ENCODE measurements around the gene PCDHGB6. TPM values are rescaled to one million over a fixed set of nuclear protein-coding genes. Genes with fewer than 3 reads are reported as not detected.
"Not testable (repeated sequence)": the region's sequence is repeated elsewhere in the genome, so short reads cannot be mapped to it uniquely, and the experiment has no call there.

PCDHGB6 gene
- polyA plus RNA-seq, 2 donors: 0.60 to 0.92 TPM

GRCh38 chr5:141402553-141403243 lies 5.1 kb upstream of the PCDHGB6 start, which contains the start of gene PCDHGA9:
Gene PCDHGA9, plus strand, starts transcription at chr5:141402778. Its CDS starts 175 bp downstream, at chr5:141402953.
- Histone ChIP-seq H3K27me3 (ENCODE audit: control insufficient read depth in 1 of 2, insufficient read depth in 2 of 2, low read length in 2 of 2) (peaks cover 0 to 3% of the 10 kb centered on the region in 2 donors), H3K4me3 (ENCODE audit: low read depth in 1 of 2, low read length in 2 of 2) (peak within 1 kb of the TSS; percentile 5 to 9), H3K4me1 (ENCODE audit: control insufficient read depth in 2 of 2, insufficient read depth in 2 of 2, low read length in 1 of 2) (peaks cover 0 to 3% of the 10 kb centered on the region in 2 donors), H3K9me3 (ENCODE audit: control insufficient read depth in 2 of 2, insufficient read depth in 1 of 2, low read depth in 1 of 2, low read length in 1 of 2) (peaks cover 34 to 45% of the 10 kb centered on the region in 2 donors), H3K27ac (ENCODE audit: low read depth in 2 of 2, low read length in 1 of 2) (no peak within 1 kb of the TSS), H3K36me3 (ENCODE audit: control insufficient read depth in 2 of 2, insufficient read depth in 2 of 2, low read length in 1 of 2) (no peaks in the 10 kb centered on the region)
- WGBS, 2 donors: 16 to 18% methylated on average over 27 of the region's 27 CpGs

- peaks cover 0 to 5% of the 10 kb centered on the region in 2 donors for H3K27me3 ChIP-seq (ENCODE audit: control insufficient read depth in 1 of 2, insufficient read depth in 2 of 2, low read length in 2 of 2)
- H3K4me3 ChIP-seq (ENCODE audit: low read depth in 1 of 2, low read length in 2 of 2): no peak overlapping the region
- H3K9me3 ChIP-seq (ENCODE audit: control insufficient read depth in 2 of 2, insufficient read depth in 1 of 2, low read depth in 1 of 2, low read length in 1 of 2): peaks cover 39 to 49% of the 10 kb centered on the region in 2 donors
- peaks cover 0 to 3% of the 10 kb centered on the region in 2 donors for H3K4me1 ChIP-seq (ENCODE audit: control insufficient read depth in 2 of 2, insufficient read depth in 2 of 2, low read length in 1 of 2)
- WGBS, 2 donors: 33% methylated on average over 22 of the region's 22 CpGs
- no peaks in the 10 kb centered on the region for H3K36me3 ChIP-seq (ENCODE audit: control insufficient read depth in 2 of 2, insufficient read depth in 2 of 2, low read length in 1 of 2)
- H3K27ac ChIP-seq (ENCODE audit: low read depth in 2 of 2, low read length in 1 of 2): no peak overlapping the region
These were observed 4.4 kb upstream of the PCDHGB6 start for GRCh38 chr5:141403387-141403786.

- no peak overlapping the region for H3K4me3 ChIP-seq (ENCODE audit: low read depth in 1 of 2, low read length in 2 of 2)
- peaks cover 41 to 52% of the 10 kb centered on the region in 2 donors for H3K9me3 ChIP-seq (ENCODE audit: control insufficient read depth in 2 of 2, insufficient read depth in 1 of 2, low read depth in 1 of 2, low read length in 1 of 2)
- WGBS, 2 donors: 25 to 34% methylated on average over 60 to 64 of the region's 64 CpGs
- peaks cover 0 to 3% of the 10 kb centered on the region in 2 donors for H3K4me1 ChIP-seq (ENCODE audit: control insufficient read depth in 2 of 2, insufficient read depth in 2 of 2, low read length in 1 of 2)
- no peaks in the 10 kb centered on the region for H3K36me3 ChIP-seq (ENCODE audit: control insufficient read depth in 2 of 2, insufficient read depth in 2 of 2, low read length in 1 of 2)
- no peak overlapping the region for H3K27ac ChIP-seq (ENCODE audit: low read depth in 2 of 2, low read length in 1 of 2)
- peaks cover 0 to 8% of the 10 kb centered on the region in 2 donors for H3K27me3 ChIP-seq (ENCODE audit: control insufficient read depth in 1 of 2, insufficient read depth in 2 of 2, low read length in 2 of 2)
These were observed 1.9 kb downstream of the PCDHGB6 start for GRCh38 chr5:141409598-141410306.

- H3K36me3 ChIP-seq (ENCODE audit: control insufficient read depth in 2 of 2, insufficient read depth in 2 of 2, low read length in 1 of 2): no peaks in the 10 kb centered on the region
- H3K27me3 ChIP-seq (ENCODE audit: control insufficient read depth in 1 of 2, insufficient read depth in 2 of 2, low read length in 2 of 2): peaks cover 0 to 8% of the 10 kb centered on the region in 2 donors
- H3K27ac ChIP-seq (ENCODE audit: low read depth in 2 of 2, low read length in 1 of 2): no peak overlapping the region
- H3K4me3 ChIP-seq (ENCODE audit: low read depth in 1 of 2, low read length in 2 of 2): no peak overlapping the region
- H3K9me3 ChIP-seq (ENCODE audit: control insufficient read depth in 2 of 2, insufficient read depth in 1 of 2, low read depth in 1 of 2, low read length in 1 of 2): peaks cover 40 to 48% of the 10 kb centered on the region in 2 donors
- no peaks in the 10 kb centered on the region for H3K4me1 ChIP-seq (ENCODE audit: control insufficient read depth in 2 of 2, insufficient read depth in 2 of 2, low read length in 1 of 2)
- WGBS, 2 donors: 50 to 64% methylated on average over 3 of the region's 3 CpGs
These were observed 3.8 kb downstream of the PCDHGB6 start for GRCh38 chr5:141411575-141411974.

- H3K4me1 ChIP-seq (ENCODE audit: control insufficient read depth in 2 of 2, insufficient read depth in 2 of 2, low read length in 1 of 2): no peaks in the 10 kb centered on the region
- H3K36me3 ChIP-seq (ENCODE audit: control insufficient read depth in 2 of 2, insufficient read depth in 2 of 2, low read length in 1 of 2): no peaks in the 10 kb centered on the region
- peaks cover 0 to 8% of the 10 kb centered on the region in 2 donors for H3K27me3 ChIP-seq (ENCODE audit: control insufficient read depth in 1 of 2, insufficient read depth in 2 of 2, low read length in 2 of 2)
- H3K9me3 ChIP-seq (ENCODE audit: control insufficient read depth in 2 of 2, insufficient read depth in 1 of 2, low read depth in 1 of 2, low read length in 1 of 2): peaks cover 40 to 48% of the 10 kb centered on the region in 2 donors
- peak within 1 kb of the TSS; percentile 25 to 37 for H3K4me3 ChIP-seq (ENCODE audit: low read depth in 1 of 2, low read length in 2 of 2)
- H3K27ac ChIP-seq (ENCODE audit: low read depth in 2 of 2, low read length in 1 of 2): no peak within 1 kb of the TSS
- WGBS, 2 donors: 20 to 22% methylated on average over 31 of the region's 31 CpGs
These were observed 5.2 kb downstream of the PCDHGB6 start, which contains the start of gene PCDHGA10 for GRCh38 chr5:141412854-141413539. Gene PCDHGA10, plus strand, starts transcription at chr5:141412987. Its CDS starts 189 bp downstream, at chr5:141413176.

GRCh38 chr5:141413540-141414069 lies 5.8 kb downstream of the PCDHGB6 start:
- no peaks in the 10 kb centered on the region for H3K4me1 ChIP-seq (ENCODE audit: control insufficient read depth in 2 of 2, insufficient read depth in 2 of 2, low read length in 1 of 2)
- no peaks in the 10 kb centered on the region for H3K36me3 ChIP-seq (ENCODE audit: control insufficient read depth in 2 of 2, insufficient read depth in 2 of 2, low read length in 1 of 2)
- H3K4me3 ChIP-seq (ENCODE audit: low read depth in 1 of 2, low read length in 2 of 2): peak overlapping the region; percentile 25 to 37
- WGBS, 2 donors: 19 to 23% methylated on average over 25 of the region's 25 CpGs
- peaks cover 0 to 7% of the 10 kb centered on the region in 2 donors for H3K27me3 ChIP-seq (ENCODE audit: control insufficient read depth in 1 of 2, insufficient read depth in 2 of 2, low read length in 2 of 2)
- H3K9me3 ChIP-seq (ENCODE audit: control insufficient read depth in 2 of 2, insufficient read depth in 1 of 2, low read depth in 1 of 2, low read length in 1 of 2): peaks cover 41 to 48% of the 10 kb centered on the region in 2 donors
- H3K27ac ChIP-seq (ENCODE audit: low read depth in 2 of 2, low read length in 1 of 2): no peak overlapping the region

GRCh38 chr5:141414548-141415274 lies 6.9 kb downstream of the PCDHGB6 start:
- H3K36me3 ChIP-seq (ENCODE audit: control insufficient read depth in 2 of 2, insufficient read depth in 2 of 2, low read length in 1 of 2); H3K27me3 ChIP-seq (ENCODE audit: control insufficient read depth in 1 of 2, insufficient read depth in 2 of 2, low read length in 2 of 2); H3K4me1 ChIP-seq (ENCODE audit: control insufficient read depth in 2 of 2, insufficient read depth in 2 of 2, low read length in 1 of 2); H3K4me3 ChIP-seq (ENCODE audit: low read depth in 1 of 2, low read length in 2 of 2); H3K27ac ChIP-seq (ENCODE audit: low read depth in 2 of 2, low read length in 1 of 2): not testable (repeated sequence)
- peaks cover 47 to 50% of the 10 kb centered on the region in 2 donors for H3K9me3 ChIP-seq (ENCODE audit: control insufficient read depth in 2 of 2, insufficient read depth in 1 of 2, low read depth in 1 of 2, low read length in 1 of 2)
- 30 to 32% methylated on average over 38 to 46 of the region's 46 CpGs for WGBS, 2 donors

- H3K9me3 ChIP-seq (ENCODE audit: control insufficient read depth in 2 of 2, insufficient read depth in 1 of 2, low read depth in 1 of 2, low read length in 1 of 2): peaks cover 45 to 47% of the 10 kb centered on the region in 2 donors
- H3K4me3 ChIP-seq (ENCODE audit: low read depth in 1 of 2, low read length in 2 of 2); H3K27me3 ChIP-seq (ENCODE audit: control insufficient read depth in 1 of 2, insufficient read depth in 2 of 2, low read length in 2 of 2); H3K4me1 ChIP-seq (ENCODE audit: control insufficient read depth in 2 of 2, insufficient read depth in 2 of 2, low read length in 1 of 2); H3K27ac ChIP-seq (ENCODE audit: low read depth in 2 of 2, low read length in 1 of 2); H3K36me3 ChIP-seq (ENCODE audit: control insufficient read depth in 2 of 2, insufficient read depth in 2 of 2, low read length in 1 of 2): not testable (repeated sequence)
- 28 to 30% methylated on average over 24 of the region's 24 CpGs for WGBS, 2 donors
These were observed 7.4 kb downstream of the PCDHGB6 start for GRCh38 chr5:141415275-141415618.
